Muscle of leg (tissue), 11 donors: ENCODE data around the gene TMEM117. TPM values are rescaled to one million over a fixed set of nuclear protein-coding genes. Genes with fewer than 3 reads are reported as not detected.

Experiments used
- DNase-seq: peaks from one replicate; pipeline ENCODE4 v3.0.0; 2013
- H3K27ac ChIP-seq: one replicate; pipeline ENCODE4 v1.5.1; 2013; ENCODE audit warnings: mild to moderate bottlenecking, low read length, control low read depth
- H3K27me3 ChIP-seq: one replicate; pipeline ENCODE4 v1.6.1; 2013; ENCODE audit warnings: low read length; ENCODE audit not compliant: control insufficient read depth, insufficient read depth
- H3K36me3 ChIP-seq: one replicate; pipeline ENCODE4 v1.6.1; 2013; ENCODE audit warnings: low read length; ENCODE audit not compliant: control insufficient read depth, insufficient read depth
- H3K4me1 ChIP-seq: one replicate; pipeline ENCODE4 v1.6.1; 2013; ENCODE audit warnings: low read length; ENCODE audit not compliant: control insufficient read depth, insufficient read depth
- H3K4me3 ChIP-seq: one replicate; pipeline ENCODE4 v1.5.1; 2013; ENCODE audit warnings: low read length, control low read depth
- H3K9me3 ChIP-seq: replicated peaks from 2 replicates; pipeline ENCODE4 v1.6.1; 2013; ENCODE audit warnings: low read depth, low read length; ENCODE audit not compliant: control insufficient read depth
- WGBS: methylation state at CpG from one replicate; pipeline ENCODE4 v1.1.5; 2013; ENCODE audit warnings: missing lambda C conversion rate; ENCODE audit not compliant: insufficient coverage; 5-methylcytosine and 5-hydroxymethylcytosine counted together
- polyA plus RNA-seq, 8 donors: library from polyadenylated mRNA; unstranded; fragments of 120-200 nt; gene quantifications; one replicate each; pipeline versions ENCODE4 v1.2.1 to v1.2.3, GENCODE V29; 2013; ENCODE audit warnings: inconsistent platforms in 1 of 8, low replicate concordance in 1 of 8; ENCODE audit not compliant: insufficient read length in 8 of 8, insufficient read depth in 1 of 8
- total RNA-seq: library from RNA; stranded (reverse); fragments of 120-200 nt; gene quantifications from one replicate; pipeline ENCODE4 v1.2.4, GENCODE V29; 2013

Gene TMEM117
- total and polyA plus RNA-seq, 9 donors: 9.2 to 13.0 (median 11.0) TPM

GRCh38 chr12:43880547-43880946, 44.7 kb downstream of the TMEM117 start:
- Histone ChIP-seq H3K9me3 (no peaks in the 10 kb centered on the region), H3K4me1 (no peaks in the 10 kb centered on the region), H3K27ac (no peak overlapping the region), H3K4me3 (no peak overlapping the region), H3K27me3 (no peaks in the 10 kb centered on the region), H3K36me3 (no peaks in the 10 kb centered on the region)
- no peak for DNase-seq
- no CpG with 5 or more reads among the region's 1 CpG for WGBS

GRCh38 chr12:43882578-43883178, 46.8 kb downstream of the TMEM117 start:
- Histone ChIP-seq H3K4me1 (no peaks in the 10 kb centered on the region), H3K27me3 (no peaks in the 10 kb centered on the region), H3K27ac (no peak overlapping the region), H3K4me3 (no peak overlapping the region), H3K36me3 (no peaks in the 10 kb centered on the region), H3K9me3 (no peaks in the 10 kb centered on the region)
- WGBS: no CpG with 5 or more reads among the region's 2 CpGs
- peak; percentile 68 for DNase-seq

- no peaks in the 10 kb centered on the region for H3K4me1 ChIP-seq
- no peaks in the 10 kb centered on the region for H3K36me3 ChIP-seq
- no CpG with 5 or more reads among the region's 2 CpGs for WGBS
- DNase-seq: no peak
- H3K27ac ChIP-seq: no peak overlapping the region
- no peak overlapping the region for H3K4me3 ChIP-seq
- H3K9me3 ChIP-seq: no peaks in the 10 kb centered on the region
- no peaks in the 10 kb centered on the region for H3K27me3 ChIP-seq
These were observed 47.4 kb downstream of the TMEM117 start for GRCh38 chr12:43883311-43883710.

- WGBS: no CpG with 5 or more reads among the region's 2 CpGs
- Histone ChIP-seq H3K4me1 (no peaks in the 10 kb centered on the region), H3K27me3 (no peaks in the 10 kb centered on the region)
These were observed 47.9 kb downstream of the TMEM117 start for GRCh38 chr12:43883748-43884147.

GRCh38 chr12:43884683-43885410, 49.0 kb downstream of the TMEM117 start:
- Histone ChIP-seq H3K9me3 (no peaks in the 10 kb centered on the region), H3K27ac (no peak overlapping the region), H3K4me1 (no peaks in the 10 kb centered on the region), H3K27me3 (no peaks in the 10 kb centered on the region), H3K36me3 (no peaks in the 10 kb centered on the region), H3K4me3 (no peak overlapping the region)
- 70% methylated on average over 5 of the region's 8 CpGs for WGBS
- DNase-seq: no peak

More at GRCh38 chr12:43883748-43884147, 47.9 kb downstream of the TMEM117 start:
- no peaks in the 10 kb centered on the region for H3K36me3 ChIP-seq
- no peak overlapping the region for H3K4me3 ChIP-seq
- H3K27ac ChIP-seq: no peak overlapping the region
- DNase-seq: no peak
- no peaks in the 10 kb centered on the region for H3K9me3 ChIP-seq

GRCh38 chr12:43887397-43887796, 51.5 kb downstream of the TMEM117 start:
- Histone ChIP-seq H3K27ac (no peak overlapping the region), H3K36me3 (no peaks in the 10 kb centered on the region), H3K27me3 (no peaks in the 10 kb centered on the region), H3K4me3 (no peak overlapping the region), H3K9me3 (no peaks in the 10 kb centered on the region), H3K4me1 (no peaks in the 10 kb centered on the region)
- 80% methylated on average over 1 of the region's 2 CpGs for WGBS
- no peak for DNase-seq

GRCh38 chr12:43891856-43892574, 56.1 kb downstream of the TMEM117 start:
- Histone ChIP-seq H3K9me3 (no peaks in the 10 kb centered on the region), H3K27me3 (no peaks in the 10 kb centered on the region), H3K36me3 (no peaks in the 10 kb centered on the region), H3K4me1 (no peaks in the 10 kb centered on the region), H3K27ac (no peak overlapping the region), H3K4me3 (no peak overlapping the region)
- DNase-seq: no peak
- WGBS: 100% methylated on average over 1 of the region's 3 CpGs

- WGBS: no CpG with 5 or more reads among the region's 2 CpGs
- no peaks in the 10 kb centered on the region for H3K9me3 ChIP-seq
- no peak overlapping the region for H3K27ac ChIP-seq
- no peak overlapping the region for H3K4me3 ChIP-seq
- H3K36me3 ChIP-seq: no peaks in the 10 kb centered on the region
- H3K4me1 ChIP-seq: no peaks in the 10 kb centered on the region
- no peaks in the 10 kb centered on the region for H3K27me3 ChIP-seq
- no peak for DNase-seq
These were observed 57.8 kb downstream of the TMEM117 start for GRCh38 chr12:43893670-43894069.

- Histone ChIP-seq H3K4me1 (no peaks in the 10 kb centered on the region), H3K27ac (no peak overlapping the region), H3K9me3 (no peaks in the 10 kb centered on the region), H3K27me3 (no peaks in the 10 kb centered on the region), H3K36me3 (no peaks in the 10 kb centered on the region), H3K4me3 (no peak overlapping the region)
- no peak for DNase-seq
- no CpG with 5 or more reads among the region's 1 CpG for WGBS
These were observed 59.8 kb downstream of the TMEM117 start for GRCh38 chr12:43895580-43896206.

- H3K36me3 ChIP-seq: no peaks in the 10 kb centered on the region
- no peaks in the 10 kb centered on the region for H3K9me3 ChIP-seq
- DNase-seq: no peak
- H3K27me3 ChIP-seq: no peaks in the 10 kb centered on the region
- WGBS: no CpG with 5 or more reads among the region's 1 CpG
- H3K4me1 ChIP-seq: no peaks in the 10 kb centered on the region
- H3K27ac ChIP-seq: no peak overlapping the region
- H3K4me3 ChIP-seq: no peak overlapping the region
These were observed 60.6 kb downstream of the TMEM117 start for GRCh38 chr12:43896496-43896895.
